SU-DHL-6 (cell line): ENCODE data around the gene RAB8A.

Experiments used
- H2AFZ ChIP-seq: fragments of 200-600 bp; sonication (generic); 2 replicates; pipeline ENCODE4 v1.6.1; 2014; ENCODE audit warnings: low read depth, mild to moderate bottlenecking, moderate library complexity, mixed read lengths, antibody characterized with exemption, low read length; ENCODE audit not compliant: severe bottlenecking
- H3F3A ChIP-seq: fragments of 200-600 bp; shearing (Covaris generic); 2 replicates; pipeline ENCODE4 v1.6.0; 2016; ENCODE audit warnings: antibody characterized with exemption, mild to moderate bottlenecking; ENCODE audit not compliant: insufficient read depth
- H3K27ac ChIP-seq: fragments of 200-600 bp; sonication (generic); 2 replicates; pipeline ENCODE4 v1.5.1; 2016; ENCODE audit warnings: low read depth, mild to moderate bottlenecking, low read length, moderate library complexity, mixed read lengths
- H3K27me3 ChIP-seq: fragments of 200-600 bp; sonication (generic), shearing (Covaris generic); 2 replicates; pipeline ENCODE4 v1.6.0; 2014; ENCODE audit warnings: mild to moderate bottlenecking, low read length
- H3K36me3 ChIP-seq: fragments of 200-600 bp; sonication (generic); 2 replicates; pipeline ENCODE4 v1.6.1; 2014; ENCODE audit warnings: mild to moderate bottlenecking, low read length, mixed read lengths
- H3K4me2 ChIP-seq: fragments of 300-600, 200-600 bp; shearing (Covaris generic), sonication (generic); 2 replicates; pipeline ENCODE4 v1.6.0; 2014; ENCODE audit warnings: low read length, low read depth, mild to moderate bottlenecking; ENCODE audit not compliant: poor library complexity, severe bottlenecking
- H3K4me3 ChIP-seq: fragments of 200-600 bp; sonication (generic); 2 replicates; pipeline ENCODE4 v1.5.1; 2014; ENCODE audit warnings: antibody characterized with exemption, low read length, mild to moderate bottlenecking, mixed read lengths; ENCODE audit not compliant: insufficient read depth, poor library complexity, severe bottlenecking
- H3K79me2 ChIP-seq: fragments of 200-600 bp; sonication (generic); 2 replicates; pipeline ENCODE4 v1.6.1; 2014; ENCODE audit warnings: mild to moderate bottlenecking, low read length, moderate library complexity; ENCODE audit not compliant: insufficient read depth
- H3K9ac ChIP-seq: fragments of 200-600 bp; sonication (generic); 2 replicates; pipeline ENCODE4 v1.7.0; 2014; ENCODE audit warnings: mild to moderate bottlenecking, low read length
- H3K9me2 ChIP-seq: fragments of 200-600 bp; sonication (generic); replicated peaks from 2 replicates; pipeline ENCODE4 v1.6.1; 2014; ENCODE audit warnings: low read length; ENCODE audit not compliant: insufficient read depth
- H3K9me3 ChIP-seq: fragments of 200-600 bp; sonication (generic); 2 replicates; pipeline ENCODE4 v1.6.1; 2014; ENCODE audit warnings: low read length, mixed read lengths; ENCODE audit not compliant: insufficient read depth
- H4K20me1 ChIP-seq: fragments of 200-600 bp; sonication (generic); 2 replicates; pipeline ENCODE4 v1.6.1; 2014; ENCODE audit warnings: low read depth, mild to moderate bottlenecking, antibody characterized with exemption, low read length, moderate library complexity, mixed read lengths
- CTCF ChIP-seq: fragments of 200-600 bp; sonication (generic); IDR thresholded peaks from one replicate; pipeline ENCODE4 v1.5.1; 2017; ENCODE audit warnings: antibody characterized with exemption, mild to moderate bottlenecking, low read length, moderate library complexity; ENCODE audit not compliant: insufficient read depth, poor library complexity, severe bottlenecking
- EZH2phosphoT487 ChIP-seq: fragments of 200-600 bp; sonication (generic), shearing (Covaris generic); conservative IDR thresholded peaks from 2 replicates; pipeline ENCODE4 v1.6.1; 2018; ENCODE audit warnings: mild to moderate bottlenecking, antibody characterized with exemption, low read length, moderate library complexity, mixed read lengths

The RAB8A gene

GRCh38 chr19:16166417-16166816, 54.7 kb downstream of the RAB8A start:
- H3K36me3 ChIP-seq, result no peaks in the 10 kb centered on the region
- no peak for TF ChIP-seq CTCF
- no peak for TF ChIP-seq EZH2phosphoT487
- H3K79me2 ChIP-seq, result no peaks in the 10 kb centered on the region
- H3K9ac ChIP-seq, result no peak overlapping the region
- H3K4me3 ChIP-seq, result no peak overlapping the region
- H3K4me2 ChIP-seq, result no peak overlapping the region
- no peaks in the 10 kb centered on the region for H3F3A ChIP-seq
- no peaks in the 10 kb centered on the region for H3K9me3 ChIP-seq
- no peak overlapping the region for H3K27ac ChIP-seq
- no peaks in the 10 kb centered on the region for H4K20me1 ChIP-seq
- H3K27me3 ChIP-seq, result no peaks in the 10 kb centered on the region
- H3K9me2 ChIP-seq, result no peaks in the 10 kb centered on the region
- H2AFZ ChIP-seq, result no peak overlapping the region

- Histone ChIP-seq H3K4me2 (no peak overlapping the region), H2AFZ (no peak overlapping the region), H3K36me3 (no peaks in the 10 kb centered on the region), H3K9me2 (no peaks in the 10 kb centered on the region), H3F3A (no peaks in the 10 kb centered on the region), H3K4me3 (no peak overlapping the region), H3K27ac (no peak overlapping the region), H3K9me3 (no peaks in the 10 kb centered on the region), H3K27me3 (no peaks in the 10 kb centered on the region), H3K79me2 (no peaks in the 10 kb centered on the region), H4K20me1 (no peaks in the 10 kb centered on the region), H3K9ac (no peak overlapping the region)
- TF ChIP-seq EZH2phosphoT487 (no peak), CTCF (no peak)
Observed at GRCh38 chr19:16167055-16167454, 55.4 kb downstream of the RAB8A start.

GRCh38 chr19:16168465-16169081, 56.9 kb downstream of the RAB8A start:
- H3K27me3 ChIP-seq, result no peaks in the 10 kb centered on the region
- H3K4me3 ChIP-seq, result no peak overlapping the region
- H3F3A ChIP-seq, result no peaks in the 10 kb centered on the region
- no peak overlapping the region for H2AFZ ChIP-seq
- no peaks in the 10 kb centered on the region for H4K20me1 ChIP-seq
- H3K27ac ChIP-seq, result no peak overlapping the region
- no peak overlapping the region for H3K9ac ChIP-seq
- no peak overlapping the region for H3K4me2 ChIP-seq
- no peaks in the 10 kb centered on the region for H3K79me2 ChIP-seq
- H3K9me2 ChIP-seq, result no peaks in the 10 kb centered on the region
- no peaks in the 10 kb centered on the region for H3K9me3 ChIP-seq
- no peak for TF ChIP-seq EZH2phosphoT487
- TF ChIP-seq CTCF, result no peak
- H3K36me3 ChIP-seq, result no peaks in the 10 kb centered on the region
